ENCODE measurements around the gene ROBO3.

ROBO3 gene

DNA sequence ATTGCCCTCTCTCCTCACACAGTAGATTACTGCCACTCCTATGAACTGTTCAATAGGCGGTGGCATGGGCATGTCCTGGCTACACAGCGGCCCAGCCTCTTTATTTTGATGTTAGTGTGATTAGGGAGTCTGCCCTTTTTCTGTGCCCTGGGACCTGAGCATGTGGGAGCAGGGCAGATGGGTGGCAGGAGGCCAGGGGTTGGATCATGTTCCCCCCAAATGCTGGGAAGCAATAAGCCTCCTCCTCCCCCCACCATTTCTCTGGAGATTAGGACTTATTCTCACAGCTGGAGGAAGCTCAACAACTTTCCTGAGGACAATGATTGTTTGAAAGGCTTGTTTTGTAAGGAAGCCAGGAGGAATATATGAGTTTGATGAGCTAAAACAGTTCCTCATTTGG is 54.7 kb downstream of the ROBO3 start:
- in situ Hi-C loops (cut with MboI; ENCODE audit: low sequenced_read_pairs), result no loop called here

DNA sequence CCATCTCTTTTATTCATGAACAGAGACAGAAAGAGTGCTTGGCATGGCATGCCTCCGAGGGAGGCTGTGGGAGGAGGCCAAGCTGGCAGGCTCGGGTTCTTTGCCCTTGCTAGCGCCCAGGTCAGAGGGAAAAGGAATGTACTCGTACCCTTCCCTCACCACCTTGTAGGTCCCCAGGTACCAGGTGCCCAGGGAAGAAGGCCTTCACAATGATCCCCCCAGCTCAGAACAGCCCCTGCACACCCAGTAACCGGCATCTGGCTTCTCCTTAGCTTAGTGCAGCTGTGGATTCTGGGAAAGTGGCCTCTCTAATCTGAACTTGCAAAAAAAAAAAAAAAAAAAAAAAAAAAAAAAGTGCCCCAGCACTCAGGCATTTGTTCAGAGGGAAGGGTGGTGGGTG is 55.1 kb downstream of the ROBO3 start:
- in situ Hi-C loops (cut with MboI; ENCODE audit: low sequenced_read_pairs), result no loop called here

DNA sequence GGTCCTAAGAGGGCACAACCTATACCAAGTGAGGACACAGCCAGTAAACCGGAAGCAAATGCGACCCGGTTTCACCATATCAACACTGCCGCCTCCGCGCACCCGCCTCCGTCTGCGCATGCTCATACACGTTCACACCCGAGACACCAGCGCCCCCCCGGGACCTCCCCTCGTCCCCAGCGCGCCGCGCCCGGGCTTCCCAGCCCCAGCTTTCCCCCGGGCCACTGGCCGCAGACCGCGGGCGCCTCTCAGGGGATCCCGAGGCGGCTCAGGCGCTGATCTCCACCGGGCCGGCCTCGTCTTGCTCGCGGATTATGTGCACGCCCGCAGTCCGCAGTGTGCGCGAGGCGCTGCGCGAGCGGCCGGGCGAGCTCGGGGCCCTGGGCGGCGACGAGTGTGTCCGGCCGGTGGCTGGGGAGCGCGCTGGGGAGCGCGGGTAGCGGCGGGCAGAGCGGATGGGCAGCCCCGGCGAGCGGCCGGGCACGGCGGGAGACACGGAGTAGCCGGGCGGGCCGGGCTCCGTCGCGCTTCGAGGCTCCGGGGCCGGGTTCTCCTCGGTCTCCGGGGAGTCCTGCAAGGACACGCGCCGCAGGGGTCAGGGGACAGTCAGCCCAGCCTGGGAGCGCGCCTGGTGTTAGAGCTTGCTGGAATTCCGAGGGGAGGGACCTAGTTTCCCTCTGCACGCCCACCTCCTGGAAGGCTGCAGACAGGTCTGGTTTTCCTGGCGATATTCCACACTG is 55.8 kb downstream of the ROBO3 start:
- in situ Hi-C loops (cut with MboI; ENCODE audit: low sequenced_read_pairs), result no loop called here

DNA sequence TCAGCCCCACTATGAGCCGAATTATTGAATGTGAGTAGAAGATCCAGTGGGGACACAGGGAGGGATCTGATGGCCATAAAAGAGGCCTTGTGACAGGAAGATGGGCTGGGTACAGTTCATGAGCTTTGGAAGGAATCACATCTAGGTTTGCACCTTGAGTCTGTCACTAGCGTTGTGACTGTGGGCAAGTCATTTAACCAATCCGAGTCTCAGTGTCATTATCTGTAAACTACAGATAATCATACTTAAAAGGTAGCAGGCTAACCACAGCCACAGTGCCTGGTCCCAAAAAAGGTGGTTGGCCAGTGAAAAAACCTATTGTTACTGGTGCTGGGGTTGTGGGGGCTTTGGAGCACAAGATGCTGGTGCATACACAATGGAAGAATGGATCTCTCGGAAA is 57.6 kb downstream of the ROBO3 start:
- in situ Hi-C loops (cut with MboI; ENCODE audit: low sequenced_read_pairs), result no loop called here

DNA sequence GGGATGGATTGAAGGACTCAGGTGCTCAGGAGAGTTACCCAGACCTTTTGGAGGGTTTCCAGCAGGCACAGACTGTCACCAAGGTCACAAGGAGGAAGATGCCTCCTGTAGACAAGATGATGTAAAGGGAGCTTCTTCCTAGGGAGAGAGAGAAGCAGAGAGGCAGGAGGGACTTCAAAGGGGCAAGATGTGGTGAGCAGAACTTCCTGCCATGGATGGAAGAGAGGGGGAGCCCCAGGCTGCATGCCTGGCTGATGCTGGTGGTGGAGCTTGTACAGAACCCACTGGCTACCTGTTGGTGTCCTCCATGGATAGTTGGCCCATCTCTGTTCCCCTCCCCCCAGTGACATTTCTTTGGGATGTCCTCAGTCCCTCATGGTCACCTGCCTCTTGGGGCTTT is 58.1 kb downstream of the ROBO3 start:
- in situ Hi-C loops (cut with MboI; ENCODE audit: low sequenced_read_pairs), result no loop called here

DNA sequence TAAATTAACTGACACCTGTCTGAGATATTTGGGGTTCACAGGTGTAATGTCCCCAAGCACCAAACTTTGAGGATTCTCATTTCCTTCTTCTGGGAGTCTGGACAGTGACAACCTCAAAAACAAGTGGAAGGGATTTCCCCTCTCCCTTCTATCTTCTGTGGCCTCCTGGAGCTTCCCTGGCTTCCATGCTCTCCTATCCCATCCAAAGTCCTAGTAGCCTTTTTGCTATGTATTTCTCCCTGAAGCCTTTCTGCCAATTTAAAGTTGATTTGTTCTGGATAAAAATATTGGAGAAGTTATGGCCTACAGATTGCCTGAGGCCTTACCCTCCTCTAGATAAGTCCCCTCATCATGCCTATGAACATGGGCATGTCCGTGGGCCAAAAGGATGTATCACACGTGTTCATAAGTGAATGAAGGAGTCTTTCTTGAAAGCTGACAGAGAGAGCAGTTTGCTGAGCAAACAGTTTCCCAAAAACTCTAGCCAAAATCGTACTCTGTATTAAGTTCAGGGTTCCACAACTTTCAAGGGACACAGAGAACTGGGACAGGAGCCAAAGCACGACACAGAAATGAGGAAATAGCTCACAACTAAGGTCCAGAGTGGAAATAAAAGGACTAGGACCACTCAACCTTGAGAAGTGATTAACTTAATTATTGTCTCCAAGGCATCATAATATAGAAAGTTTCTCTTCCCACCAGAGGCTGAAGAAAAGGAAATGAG is 63.9 kb downstream of the ROBO3 start:
- in situ Hi-C loops (cut with MboI; ENCODE audit: low sequenced_read_pairs), result no loop called here

DNA sequence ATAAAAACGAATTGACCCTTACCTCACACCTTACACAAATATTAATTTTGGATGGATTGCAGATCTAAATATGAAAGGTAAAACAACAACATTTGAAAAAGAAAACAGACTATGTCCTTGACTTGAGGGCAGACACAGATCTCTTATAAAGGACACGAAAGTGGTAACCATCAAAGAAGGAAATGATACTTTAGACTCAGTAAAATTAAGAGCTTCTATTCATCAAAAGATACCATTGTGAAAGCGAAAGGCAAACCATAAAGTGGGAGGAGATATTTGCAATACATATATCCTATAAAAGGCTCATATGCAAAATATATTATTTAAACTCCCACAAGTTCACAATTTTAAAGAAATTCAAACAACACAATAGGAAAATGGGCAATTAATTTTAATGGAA is 65.6 kb downstream of the ROBO3 start:
- in situ Hi-C loops (cut with MboI; ENCODE audit: low sequenced_read_pairs), result no loop called here

Measured in hTERT RPE-1 (cell line).